IPS-NIHi7 (cell line): Measurements from ENCODE around the gene GSTA5.
A peak's percentile ranks its signal among the peaks of the same experiment; 100 is the strongest.
"Not testable (repeated sequence)": the region's sequence is repeated elsewhere in the genome, so short reads cannot be mapped to it uniquely, and the experiment has no call there.

ENCODE experiments used
- DNase-seq: peaks from one replicate; pipeline ENCODE4 v3.0.0; 2012; ENCODE audit warnings: mixed read lengths; ENCODE audit errors: extremely low spot score

GSTA5 gene

DNA sequence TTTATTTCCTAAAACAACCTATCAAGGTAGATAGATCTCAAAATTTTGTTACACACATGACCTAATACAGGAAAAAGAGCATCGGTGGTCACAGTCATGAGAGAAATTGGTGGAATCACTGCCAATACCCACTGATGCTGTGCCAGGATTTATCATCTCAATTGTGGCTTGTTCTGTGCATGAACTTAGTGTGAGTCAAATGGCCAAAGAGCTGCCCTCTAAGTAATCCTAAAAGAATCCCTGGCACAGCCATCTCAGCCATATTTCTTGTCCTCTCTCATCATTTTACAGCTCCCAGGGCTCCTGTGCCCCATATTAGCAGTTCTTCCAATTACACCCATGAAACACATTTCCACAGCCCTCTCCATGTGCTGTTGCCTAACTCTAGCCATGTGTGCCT, 6.1 kb downstream of the GSTA5 start:
- no peak for DNase-seq

DNA sequence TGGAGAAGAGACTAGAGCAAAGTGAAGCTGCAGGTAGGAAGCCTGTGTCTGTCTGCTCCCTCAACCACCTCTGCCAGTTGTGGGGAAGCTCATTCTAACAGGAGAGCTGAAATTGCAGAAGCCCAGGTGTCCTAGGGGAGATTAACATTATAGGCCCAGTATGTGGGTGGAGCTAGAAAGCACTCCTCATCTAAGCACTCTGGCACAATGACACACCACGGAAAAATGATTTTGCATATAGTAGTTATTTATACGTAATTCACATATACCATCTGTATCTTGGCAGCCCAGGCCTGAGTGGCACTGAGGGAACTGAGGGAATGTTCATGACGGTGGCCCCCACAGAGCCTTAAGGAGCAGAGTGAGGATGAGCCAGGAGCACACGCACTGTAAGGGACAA, 9.7 kb downstream of the GSTA5 start:
- not testable (repeated sequence) for DNase-seq

DNA sequence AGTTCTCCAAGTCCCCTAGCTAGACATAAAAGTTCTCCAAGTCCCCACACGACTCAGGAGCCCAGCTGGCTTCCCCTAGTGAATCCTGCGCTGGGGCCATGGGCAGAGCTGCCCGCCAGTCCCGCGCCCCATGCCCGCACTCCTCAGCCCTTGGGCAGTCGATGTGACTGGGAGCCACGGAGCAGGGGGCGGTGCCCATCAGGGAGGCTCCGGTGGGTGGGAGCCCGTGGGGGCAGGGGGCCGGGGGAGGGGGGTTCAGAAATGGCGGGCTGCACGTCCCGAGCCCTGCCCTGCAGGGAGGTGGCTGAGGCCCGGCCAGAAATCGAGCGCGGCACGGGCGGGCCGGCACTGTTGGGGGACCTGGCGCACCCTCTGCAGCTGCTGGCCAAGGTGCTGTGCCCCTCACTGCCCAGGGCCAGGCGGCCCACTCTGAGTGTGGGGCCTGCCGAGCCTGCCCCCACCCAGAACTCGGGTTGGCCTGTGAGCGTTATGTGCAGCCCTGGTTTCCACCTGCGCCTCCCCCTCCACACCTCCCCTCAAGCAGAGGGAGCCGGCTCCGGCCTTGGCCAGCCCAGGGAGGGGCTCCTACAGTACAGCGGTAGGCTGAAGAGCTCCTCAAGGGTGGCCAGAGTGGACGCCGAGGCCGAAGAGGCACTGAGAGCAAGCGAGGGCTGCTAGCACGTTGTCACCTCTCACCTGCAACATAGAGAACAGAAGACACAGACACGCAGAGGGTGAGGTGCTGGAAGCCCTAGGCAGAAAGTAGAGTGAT, 11.4 kb downstream of the GSTA5 start:
- DNase-seq: no peak

DNA sequence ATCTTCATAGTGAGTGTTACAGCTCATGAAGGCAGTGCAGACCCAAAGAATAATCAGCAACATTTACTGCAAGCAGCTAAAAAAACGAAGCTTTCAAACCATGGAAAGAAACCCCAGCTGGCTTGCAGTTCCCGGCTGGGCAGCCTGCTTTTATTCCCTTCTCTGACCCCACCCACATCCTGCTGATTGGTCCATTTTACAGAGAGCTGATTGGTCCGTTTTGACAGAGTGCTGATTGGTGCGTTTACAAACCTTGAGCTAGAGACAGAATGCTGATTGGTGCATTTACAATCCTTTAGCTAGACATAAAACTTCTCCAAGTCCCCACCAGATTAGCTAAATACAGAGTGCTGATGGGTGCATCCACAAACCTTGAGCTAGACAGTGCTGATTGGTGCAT, 12.0 kb downstream of the GSTA5 start:
- DNase-seq: not testable (repeated sequence)

DNA sequence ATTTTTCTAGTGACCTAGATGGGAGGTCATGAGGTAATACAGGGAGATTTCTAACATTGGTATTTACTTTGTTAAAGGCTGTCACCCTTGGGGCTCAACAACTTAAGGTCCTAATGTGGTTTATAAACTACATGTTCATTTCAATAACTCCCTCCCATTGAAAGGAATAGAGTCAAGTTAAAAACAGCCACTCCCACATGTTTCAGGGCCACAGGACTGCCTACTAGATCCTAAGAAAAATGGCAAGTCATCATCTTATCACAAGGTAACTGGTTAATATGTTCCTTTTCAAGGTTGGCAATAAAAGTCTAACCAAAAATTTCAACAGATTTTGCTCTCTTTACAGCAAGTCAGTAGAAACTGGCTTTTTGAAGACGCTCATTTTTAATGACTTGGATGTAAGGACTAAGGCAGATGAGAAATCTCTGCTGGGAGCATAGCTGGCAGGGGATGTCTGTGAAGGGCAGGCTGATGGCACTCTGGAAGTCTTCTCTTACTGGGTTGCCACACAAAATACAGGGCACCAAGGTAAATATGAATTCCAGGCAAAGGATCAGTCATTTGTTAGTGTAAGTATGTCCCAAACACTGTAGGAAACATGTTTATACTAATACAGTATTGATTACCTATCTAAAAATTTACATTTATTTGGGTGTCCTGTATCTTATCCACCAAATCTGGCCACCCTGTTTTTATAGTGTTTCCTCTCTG, 13.4 kb downstream of the GSTA5 start:
- DNase-seq: not testable (repeated sequence)

DNA sequence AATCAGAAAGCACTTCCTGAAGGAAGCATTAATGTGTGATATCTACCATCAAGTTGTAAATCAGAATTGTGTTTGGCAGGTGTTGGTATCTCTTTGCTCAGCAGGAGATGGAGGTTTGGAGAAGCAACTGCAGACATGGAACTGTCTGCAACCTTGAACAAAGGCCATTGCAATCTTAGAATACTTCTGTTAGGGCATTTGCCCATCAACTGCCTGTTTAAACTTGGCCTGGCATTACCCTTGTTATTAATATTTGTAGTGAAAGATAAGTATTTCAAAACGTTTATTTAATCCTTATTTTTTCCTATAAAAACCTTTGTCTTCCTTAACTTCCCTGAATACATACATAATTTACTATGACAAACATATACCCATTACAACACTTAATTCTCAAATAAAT, 14.1 kb downstream of the GSTA5 start:
- no peak for DNase-seq

DNA sequence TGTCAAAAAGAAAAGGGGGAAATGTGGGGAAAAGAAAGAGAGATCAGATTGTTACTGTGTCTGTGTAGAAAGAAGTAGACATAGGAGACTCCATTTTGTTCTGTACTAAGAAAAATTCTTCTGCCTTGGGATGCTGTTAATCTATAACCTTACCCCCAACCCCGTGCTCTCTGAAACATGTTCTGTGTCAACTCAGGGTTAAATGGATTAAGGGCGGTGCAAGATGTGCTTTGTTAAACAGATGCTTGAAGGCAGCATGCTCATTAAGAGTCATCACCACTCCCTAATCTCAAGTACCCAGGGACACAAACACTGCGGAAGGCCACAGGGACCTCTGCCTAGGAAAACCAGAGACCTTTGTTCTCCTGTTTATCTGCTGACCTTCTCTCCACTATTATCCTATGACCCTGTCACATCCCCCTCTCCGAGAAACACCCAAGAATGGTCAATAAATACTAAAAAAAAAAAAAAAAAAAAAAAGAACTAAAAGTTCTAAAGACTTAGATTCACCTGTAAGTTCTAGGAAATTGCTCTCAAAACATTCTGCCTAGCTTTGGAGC, 14.6 kb downstream of the GSTA5 start:
- DNase-seq: not testable (repeated sequence)

DNA sequence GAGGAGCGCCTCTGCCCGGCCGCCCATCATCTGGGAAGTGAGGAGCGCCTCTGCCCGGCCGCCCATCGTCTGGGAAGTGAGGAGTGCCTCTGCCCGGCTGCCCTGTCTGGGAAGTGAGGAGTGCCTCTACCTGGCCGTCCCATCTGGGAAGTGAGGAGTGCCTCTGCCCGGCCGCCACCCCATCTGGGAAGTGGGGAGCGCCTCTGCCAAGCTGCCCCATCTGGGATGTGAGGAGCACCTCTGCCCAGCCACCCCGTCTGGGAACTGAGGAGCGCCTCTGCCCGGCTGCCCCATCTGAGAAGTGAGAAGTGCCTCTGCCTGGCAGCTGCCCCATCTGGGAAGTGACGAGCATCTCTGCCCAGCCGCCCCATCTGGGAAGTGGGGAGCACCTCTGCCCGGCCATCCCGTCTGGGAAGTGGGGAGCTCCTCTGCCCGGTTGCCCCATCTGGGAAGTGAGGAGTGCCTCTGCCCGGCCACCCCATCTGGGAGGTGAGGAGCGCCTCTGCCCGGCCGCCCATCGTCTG, 15.3 kb downstream of the GSTA5 start:
- DNase-seq: not testable (repeated sequence)

DNA sequence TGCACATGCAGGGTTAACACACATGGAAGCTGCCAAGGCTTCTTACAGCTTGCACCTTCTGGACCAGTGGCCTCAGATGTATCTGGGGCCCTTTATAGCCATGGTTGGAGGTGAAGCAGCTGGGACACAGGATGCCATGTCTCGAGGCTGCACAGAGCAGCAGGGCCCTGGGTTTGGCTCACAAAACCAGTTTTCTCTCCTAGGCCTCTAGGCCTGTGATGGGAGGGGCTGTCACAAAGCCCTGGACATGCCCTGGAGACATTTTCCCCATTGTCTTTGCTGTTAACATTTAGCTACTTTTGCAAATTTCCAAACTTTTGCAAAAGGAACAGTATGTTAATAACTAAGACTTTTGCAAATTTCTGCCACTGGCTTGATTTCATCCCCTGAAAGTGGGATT, 18.8 kb downstream of the GSTA5 start:
- no peak for DNase-seq

DNA sequence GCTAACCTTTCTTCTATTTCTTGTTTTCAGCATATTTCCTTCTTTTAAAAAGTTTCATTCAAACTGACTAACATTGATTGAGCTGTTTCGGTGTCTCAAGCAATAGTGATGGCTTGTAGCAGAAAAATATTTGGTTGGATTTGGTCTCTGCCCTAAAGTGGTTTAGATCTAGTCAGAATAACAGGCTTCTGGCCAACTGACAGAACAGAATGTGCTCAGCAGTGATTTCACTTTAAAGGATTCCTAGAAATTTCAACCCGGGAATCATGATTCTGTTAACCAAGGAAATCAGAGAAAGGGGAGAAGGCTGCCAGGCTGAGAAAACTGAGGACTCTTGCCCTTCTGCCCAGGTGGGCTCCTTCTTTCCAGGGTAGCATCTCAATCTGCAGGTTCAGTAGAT, 20.4 kb downstream of the GSTA5 start:
- no peak for DNase-seq

DNA sequence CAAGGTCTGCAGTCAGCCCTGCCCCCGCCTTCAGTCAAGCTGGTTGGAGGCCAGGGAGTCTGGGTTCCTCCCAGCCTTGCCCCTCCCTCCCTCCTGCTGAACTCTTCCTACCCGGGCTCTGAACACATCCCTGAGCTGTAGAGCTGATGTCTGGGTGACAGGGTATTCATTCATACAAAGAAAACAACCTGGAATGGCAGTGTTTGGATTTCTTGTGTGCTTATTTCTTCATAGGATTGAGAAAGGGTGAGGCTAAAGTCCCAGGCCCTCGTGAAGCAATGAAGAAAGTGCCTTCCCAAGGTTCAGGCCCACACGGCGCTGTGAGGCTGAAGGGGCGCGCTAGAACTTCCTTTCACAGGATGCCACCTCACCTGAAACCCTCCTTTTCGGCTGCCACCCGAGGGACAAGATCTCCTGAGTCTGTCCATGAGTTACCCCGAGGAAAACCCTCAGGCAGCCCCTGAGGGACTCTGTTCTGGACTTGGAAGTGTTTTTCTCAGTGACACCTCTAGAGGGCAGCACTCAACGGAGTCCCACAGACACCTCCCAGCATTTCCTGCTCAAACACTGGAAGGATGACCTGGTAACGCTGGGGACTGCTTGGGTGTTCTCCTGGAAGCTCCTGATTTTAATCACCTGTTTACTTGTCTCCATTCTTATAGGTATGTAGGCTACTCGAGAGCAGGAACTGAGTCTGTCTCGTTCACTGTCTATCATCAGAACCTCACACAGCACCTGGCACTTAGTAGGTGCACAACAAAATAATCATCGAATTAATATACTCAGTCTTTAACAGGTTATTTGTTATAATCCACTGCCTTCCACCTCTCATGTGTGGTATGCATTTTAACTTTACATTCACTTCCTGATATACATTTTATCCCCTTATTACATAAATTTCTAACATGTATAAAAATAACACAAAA, 25.2 kb downstream of the GSTA5 start:
- DNase-seq: peak; percentile 85

DNA sequence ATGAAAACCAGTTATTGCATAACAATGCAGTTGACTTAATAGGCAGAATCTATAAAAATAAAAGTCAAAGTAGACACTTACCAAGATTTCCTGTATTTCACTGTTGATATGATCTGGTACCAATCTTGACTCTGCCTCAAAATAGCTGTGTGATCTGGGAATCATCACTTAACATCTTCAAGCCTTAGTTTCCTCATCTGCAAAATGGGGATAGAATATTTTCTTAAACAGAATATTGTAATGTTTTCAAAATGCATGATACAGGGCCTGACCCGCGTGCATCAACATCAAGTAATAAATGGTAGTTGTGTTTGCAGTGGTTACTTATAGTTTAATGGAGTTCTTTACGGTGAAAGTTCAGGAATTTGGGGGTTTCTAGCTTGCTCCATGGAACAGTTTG, 26.1 kb downstream of the GSTA5 start:
- not testable (repeated sequence) for DNase-seq

DNA sequence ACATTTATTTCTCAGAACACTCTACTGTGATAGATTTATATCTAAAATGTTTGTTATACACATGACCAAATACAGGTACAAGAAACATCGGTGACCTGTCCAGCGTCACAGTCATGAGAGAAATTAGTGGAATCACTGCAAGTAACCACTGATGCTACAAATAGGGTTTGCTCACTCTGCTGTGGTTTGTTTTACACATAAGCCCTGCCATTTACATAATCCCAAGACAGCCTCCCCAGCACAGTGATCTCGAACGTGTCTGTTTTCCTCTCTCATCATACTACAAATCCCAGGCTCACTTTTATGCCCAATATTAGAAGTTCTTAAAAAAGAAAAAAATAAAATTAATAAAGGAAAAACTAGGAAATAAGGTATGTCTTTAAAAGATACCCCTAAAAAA, 30.8 kb downstream of the GSTA5 start:
- DNase-seq: not testable (repeated sequence)

DNA sequence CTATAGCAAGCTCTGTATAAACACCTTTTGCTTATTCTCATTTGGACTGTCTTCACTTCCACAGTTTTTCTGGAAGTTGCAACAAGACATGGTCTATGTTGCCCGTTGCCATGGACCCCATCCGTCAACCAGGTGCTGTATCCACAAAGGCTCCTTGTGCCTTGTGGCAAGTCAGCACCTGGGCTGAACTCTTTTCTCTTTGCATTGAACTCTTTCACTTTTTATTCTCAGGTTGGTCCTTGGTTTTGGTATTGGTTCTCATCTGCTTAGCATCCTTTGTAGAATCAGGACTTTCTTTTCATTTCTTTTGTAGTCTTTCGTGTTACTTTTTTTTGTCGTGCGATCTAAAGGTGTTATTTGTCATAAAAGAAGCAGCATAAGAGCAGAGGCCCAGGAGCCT, 32.0 kb downstream of the GSTA5 start:
- DNase-seq: no peak

DNA sequence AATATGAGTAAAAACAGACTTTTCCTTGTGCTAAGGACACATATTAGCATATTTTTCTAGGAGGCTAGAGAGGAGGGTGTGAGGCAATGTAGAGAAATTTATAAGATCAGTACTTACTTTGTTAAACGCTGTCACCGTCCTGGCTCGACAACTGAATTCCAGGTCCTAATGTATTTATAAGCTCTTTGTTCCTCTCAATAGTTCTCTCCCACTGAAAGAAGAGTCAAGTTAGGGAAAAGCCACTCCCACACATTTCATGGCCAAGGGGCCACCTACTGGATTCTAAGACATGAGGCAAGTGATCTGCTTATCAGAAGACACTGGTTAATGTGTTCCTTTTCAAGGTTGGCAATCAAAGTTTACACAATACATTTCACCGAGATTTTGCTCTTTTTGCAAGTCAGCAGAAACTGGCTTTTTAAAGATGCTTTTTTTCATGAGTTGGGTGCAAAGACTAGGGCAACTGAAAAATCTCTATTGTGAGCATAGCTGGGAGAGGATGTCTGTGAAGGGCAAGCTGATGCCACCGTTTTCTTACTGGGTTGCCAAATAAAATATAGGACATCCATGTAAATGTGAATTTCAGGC, 36.9 kb downstream of the GSTA5 start, which contains the start of gene GSTA1:
Gene GSTA1, minus strand, starts transcription at position 149 of the 588 bp plus-strand sequence. CDS start 4,549 bp downstream, outside the sequence.
- not testable (repeated sequence) for DNase-seq

DNA sequence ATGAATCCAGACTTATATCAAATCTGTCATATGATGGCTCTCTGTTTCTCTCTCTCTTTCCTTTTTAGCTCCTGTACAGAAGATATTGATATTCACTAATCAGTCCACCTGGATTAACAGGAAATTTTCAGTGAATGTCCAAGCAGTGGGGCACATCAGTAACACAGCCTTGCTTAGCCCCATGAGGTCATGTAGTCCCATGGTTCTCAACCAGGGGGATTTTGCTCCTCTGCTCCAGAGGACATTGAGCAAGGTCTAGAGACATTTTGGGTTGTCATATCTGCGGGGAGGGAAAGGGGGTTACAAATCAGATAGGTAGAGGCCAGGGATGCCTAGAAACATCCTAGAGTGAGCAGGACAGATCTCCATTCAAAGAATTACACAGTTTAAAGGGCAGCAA, 37.8 kb downstream of the GSTA5 start:
- DNase-seq: no peak

DNA sequence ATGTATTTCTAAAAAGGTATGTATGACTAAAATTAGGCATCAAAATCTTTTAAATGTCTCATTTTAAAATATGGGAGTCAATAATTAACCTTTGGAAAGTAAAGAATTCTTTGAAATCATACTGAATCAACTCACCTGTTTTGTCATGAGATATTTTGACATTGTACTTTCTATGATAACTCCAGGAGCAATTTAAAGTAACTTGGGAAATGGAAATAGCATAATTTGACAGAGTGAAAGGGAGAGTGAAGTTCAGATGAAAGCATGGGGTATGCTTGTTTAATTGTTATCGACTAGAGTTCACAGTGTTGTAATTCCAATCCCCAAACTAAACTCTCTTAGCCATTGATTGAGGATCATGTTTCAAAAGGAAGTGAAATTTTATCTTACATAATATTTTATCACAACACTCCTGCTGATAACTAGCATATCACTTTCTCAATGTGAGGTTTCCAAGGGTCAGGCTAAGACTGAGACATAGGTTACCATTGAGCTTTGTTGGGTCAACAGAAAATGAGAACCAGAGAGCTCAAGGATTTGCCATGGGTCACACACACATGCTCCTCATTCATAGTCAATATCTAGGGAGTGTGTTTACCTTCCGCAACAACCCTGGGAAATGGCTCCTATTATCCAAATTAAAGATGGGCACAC, 39.3 kb downstream of the GSTA5 start:
- DNase-seq: no peak

DNA sequence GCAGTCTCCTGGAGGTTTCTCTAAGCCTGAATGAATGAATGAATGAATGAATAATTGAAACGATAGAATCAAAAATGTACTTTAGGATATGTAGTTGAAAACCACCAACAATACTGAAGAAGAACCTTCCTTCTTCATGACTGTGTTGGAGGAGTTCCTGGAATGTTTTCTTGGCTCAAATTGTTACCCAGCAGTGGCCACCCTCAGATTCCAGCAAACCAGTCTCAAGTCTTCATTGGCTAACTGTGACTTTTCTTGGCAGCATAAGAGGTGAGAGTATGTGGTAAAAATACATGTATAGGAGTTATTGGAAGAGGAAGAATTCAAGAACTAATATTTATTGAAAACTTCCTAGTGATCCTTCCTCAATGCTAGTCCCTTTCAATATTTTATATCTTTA, 41.3 kb downstream of the GSTA5 start:
- not testable (repeated sequence) for DNase-seq

DNA sequence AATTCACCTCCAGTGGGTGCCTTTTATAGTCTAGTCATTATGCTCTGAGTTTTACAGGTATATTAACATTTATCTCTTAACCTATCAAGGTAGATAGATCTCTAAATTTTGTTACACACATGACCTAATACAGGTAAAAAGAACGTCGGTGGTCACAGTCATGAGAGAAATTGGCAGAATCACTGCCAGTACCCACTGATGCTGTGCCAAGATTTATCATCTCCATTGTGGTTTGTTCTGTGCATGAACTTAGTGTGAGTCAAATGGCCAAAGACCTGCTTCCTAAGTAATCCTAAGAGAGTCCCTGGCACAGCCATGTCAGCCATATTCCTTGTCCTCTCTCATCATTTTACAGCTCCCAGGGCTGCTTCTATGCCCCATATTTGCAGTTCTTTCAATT, 46.2 kb downstream of the GSTA5 start:
- DNase-seq: not testable (repeated sequence)

DNA sequence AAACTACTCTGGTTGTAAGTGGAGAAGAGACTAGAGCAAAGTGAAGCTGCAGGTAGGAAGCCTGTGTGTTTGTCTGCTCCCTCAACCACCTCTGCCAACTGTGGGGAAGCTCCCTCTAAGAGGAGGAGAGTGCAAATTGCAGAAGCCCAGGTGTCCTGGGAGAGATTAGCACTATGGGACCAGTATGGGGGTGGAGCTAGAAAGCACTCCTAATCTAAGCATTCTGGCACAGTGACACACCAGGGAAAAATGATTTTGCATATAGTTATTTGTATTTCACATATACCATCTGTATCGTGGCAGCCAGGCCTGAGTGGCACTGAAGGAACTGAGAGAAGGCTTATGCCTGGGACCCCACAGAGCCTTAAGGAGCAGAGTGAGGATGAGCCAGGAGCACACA, 49.8 kb downstream of the GSTA5 start:
- DNase-seq: no peak

DNA sequence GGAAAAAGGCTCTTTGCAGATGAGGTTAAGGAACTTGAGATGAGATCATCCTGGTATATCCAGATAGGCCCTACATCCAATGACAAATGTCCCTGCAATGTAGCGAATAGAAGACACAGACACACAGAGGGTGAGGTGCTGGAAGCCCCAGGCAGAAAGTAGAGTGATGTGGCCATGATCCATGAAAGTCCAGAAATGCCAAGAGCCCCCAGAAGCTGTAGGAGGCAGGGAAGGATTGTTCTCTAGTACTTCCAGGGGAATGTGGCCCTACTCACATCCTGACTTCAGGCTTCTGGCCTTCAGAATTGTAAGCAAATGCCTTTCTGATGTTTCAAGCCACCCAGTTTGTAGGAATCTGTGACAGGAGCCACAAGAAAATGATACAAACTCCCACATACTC, 51.0 kb downstream of the GSTA5 start:
- DNase-seq: not testable (repeated sequence)
